Uterus (tissue), 2 donors: ENCODE data around the gene MND1.

Experiments
- CTCF ChIP-seq, 4 experiments: fragments of 200-600 bp in 2 of 4; fragments of 450-650 bp in 2 of 4; sonication (generic) in 2 of 4; IDR thresholded peaks; one replicate each; pipeline ENCODE4 v1.5.1; 2016 to 2019; ENCODE audit warnings: antibody characterized with exemption in 4 of 4, mild to moderate bottlenecking in 2 of 4, moderate library complexity in 1 of 4
- POLR2A ChIP-seq, 2 donors: fragments of 450-650 bp; IDR thresholded peaks; one replicate each; pipeline ENCODE4 v1.6.1; 2016; ENCODE audit warnings: antibody characterized with exemption in 2 of 2, mild to moderate bottlenecking in 1 of 2, moderate library complexity in 1 of 2

GRCh38 chr4:153372967-153373562 is 28.6 kb downstream of the MND1 start:
- TF ChIP-seq CTCF (IDR thresholded peaks at IDR 0.05) = no peak
- no peak for TF ChIP-seq POLR2A (IDR thresholded peaks at IDR 0.05)
